LNCaP clone FGC (cell line): ENCODE data around the gene DLX3.

ENCODE experiments used
- DNase-seq: peaks from one replicate; pipeline ENCODE4 v3.0.0-alpha.2; 2011; ENCODE audit warnings: low read depth
- H3K4me3 ChIP-seq: 2 replicates; pipeline ENCODE4 v1.5.1; 2011; ENCODE audit warnings: mild to moderate bottlenecking, low read depth, low read length, control low read depth
- TF ChIP-seq, protein P1 (sequence below): IDR thresholded peaks from 2 replicates; pipeline ENCODE4 v1.5.1; 2012; ENCODE audit warnings: mild to moderate bottlenecking; ENCODE audit not compliant: control insufficient read depth, insufficient read depth; ENCODE audit errors: extremely low read depth

Gene DLX3

DNA sequence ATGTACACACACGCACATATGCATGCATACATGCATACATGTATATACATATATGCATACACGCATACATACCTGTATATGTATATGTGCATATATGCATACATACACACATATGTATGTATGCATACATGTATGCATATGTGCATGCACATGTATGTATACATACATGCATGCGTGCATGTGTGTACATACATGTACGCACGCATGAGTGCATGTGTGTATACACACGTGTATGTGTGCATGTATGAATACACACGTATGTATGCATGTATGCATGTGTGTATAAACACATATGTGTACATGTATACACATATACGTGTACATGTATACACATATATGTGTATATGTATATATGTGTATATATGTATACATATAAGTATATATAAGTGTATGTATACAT, 28.5 kb upstream of the DLX3 start:
- TF ChIP-seq, protein P1, sequence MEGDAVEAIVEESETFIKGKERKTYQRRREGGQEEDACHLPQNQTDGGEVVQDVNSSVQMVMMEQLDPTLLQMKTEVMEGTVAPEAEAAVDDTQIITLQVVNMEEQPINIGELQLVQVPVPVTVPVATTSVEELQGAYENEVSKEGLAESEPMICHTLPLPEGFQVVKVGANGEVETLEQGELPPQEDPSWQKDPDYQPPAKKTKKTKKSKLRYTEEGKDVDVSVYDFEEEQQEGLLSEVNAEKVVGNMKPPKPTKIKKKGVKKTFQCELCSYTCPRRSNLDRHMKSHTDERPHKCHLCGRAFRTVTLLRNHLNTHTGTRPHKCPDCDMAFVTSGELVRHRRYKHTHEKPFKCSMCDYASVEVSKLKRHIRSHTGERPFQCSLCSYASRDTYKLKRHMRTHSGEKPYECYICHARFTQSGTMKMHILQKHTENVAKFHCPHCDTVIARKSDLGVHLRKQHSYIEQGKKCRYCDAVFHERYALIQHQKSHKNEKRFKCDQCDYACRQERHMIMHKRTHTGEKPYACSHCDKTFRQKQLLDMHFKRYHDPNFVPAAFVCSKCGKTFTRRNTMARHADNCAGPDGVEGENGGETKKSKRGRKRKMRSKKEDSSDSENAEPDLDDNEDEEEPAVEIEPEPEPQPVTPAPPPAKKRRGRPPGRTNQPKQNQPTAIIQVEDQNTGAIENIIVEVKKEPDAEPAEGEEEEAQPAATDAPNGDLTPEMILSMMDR = no peak
- no peak for DNase-seq
- no peak overlapping the region for H3K4me3 ChIP-seq

DNA sequence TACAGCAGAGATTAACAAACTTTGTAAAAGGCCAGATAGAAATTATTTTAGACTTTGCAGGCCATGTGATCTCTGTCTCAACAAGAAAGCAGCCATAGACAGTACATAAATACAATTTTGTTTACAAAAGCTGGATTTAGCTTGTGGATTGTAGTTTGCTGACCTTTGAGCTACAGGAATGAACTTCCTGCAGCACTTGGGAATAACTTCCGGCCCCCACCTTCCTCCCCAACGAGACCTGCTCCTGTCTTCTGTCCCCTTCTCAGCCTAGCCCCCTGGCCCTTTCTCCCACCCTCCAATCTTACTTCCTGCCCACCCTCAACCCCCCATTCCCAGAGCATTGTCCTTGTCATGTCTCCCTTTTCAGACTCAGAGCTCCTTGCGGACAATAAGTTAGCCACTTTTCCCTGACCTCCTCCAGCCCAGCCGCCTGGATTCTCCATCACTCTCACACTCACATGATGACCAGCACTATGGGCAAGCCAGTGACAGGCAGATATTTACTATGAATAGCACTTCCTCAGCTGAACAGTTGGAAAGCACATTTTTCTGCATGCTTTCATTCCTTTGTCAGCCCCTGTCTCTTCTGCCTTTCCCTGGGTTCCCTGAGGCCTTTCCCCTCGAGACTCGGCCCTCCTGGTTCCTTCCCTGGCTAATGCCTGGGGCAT, 27.6 kb upstream of the DLX3 start:
- no peak overlapping the region for H3K4me3 ChIP-seq
- no peak for DNase-seq
- TF ChIP-seq, protein P1 = no peak

DNA sequence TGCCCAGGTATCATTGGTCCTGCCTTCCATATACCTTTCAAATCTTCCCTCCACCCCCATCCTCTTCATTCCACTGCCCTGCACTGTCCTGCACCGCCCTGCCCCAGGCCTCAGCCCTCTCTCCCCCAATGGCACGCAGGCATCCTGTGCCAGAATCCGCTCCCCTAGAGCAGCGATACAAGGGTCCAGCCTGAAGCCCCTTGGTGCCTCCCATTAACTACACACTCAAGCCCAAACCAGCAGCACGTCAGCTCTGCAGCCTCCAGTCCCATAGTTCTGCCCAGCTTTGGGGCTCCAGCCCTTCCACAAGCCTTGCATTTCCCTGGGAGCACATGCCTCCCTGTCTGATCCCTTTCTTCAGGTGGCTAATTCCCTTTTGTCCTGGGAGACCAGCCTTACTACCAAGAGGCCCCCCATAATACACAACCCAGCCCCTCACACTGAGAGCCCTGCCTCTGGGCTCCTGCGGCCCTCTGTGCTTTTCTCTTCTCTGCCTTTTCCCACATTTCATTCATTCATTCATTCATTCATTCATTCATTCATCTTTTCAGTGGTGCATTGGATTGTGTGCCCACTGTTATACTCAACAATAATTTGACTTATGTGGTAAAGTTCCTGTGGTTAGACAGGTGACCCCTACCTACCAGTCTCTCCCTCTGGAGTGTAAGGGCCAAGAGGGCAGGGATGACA, 26.8 kb upstream of the DLX3 start:
- DNase-seq = no peak
- H3K4me3 ChIP-seq = no peak overlapping the region
- TF ChIP-seq, protein P1 = no peak

DNA sequence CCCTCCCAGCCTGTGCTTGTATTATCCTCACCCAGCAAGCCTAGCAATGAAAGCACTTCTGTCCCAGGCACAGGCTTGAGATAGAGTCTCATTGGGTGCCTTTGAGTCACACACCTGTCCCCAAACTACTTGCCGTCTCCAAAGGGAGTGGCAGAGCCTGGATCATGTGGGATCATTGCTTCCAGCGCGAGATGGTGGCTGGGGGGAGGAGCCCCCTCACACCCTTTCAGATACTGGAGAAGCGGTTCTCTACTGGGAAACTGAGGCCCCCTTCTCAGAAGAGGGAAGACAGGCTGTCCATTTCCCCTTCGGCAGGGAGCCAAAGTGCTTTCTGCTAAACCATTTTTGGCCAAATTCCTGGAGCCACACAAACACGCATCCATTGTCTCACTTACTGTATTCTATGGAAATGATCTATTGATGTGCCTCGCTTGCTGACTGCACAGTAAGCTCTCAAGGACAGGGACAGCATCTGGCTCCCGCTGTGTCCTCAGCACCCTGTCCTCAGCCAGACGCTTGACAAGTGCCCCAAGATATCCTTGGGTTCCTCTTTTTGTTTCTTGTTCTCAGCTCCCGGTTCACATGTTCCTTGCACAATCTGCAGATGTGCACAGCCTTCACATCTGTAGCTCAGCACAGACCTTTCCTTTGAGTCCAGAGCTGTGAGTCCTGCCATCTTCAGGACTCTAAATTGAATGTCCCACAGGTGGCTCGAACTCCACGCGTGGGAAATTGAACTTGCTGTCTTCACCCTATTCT, 26.0 kb upstream of the DLX3 start:
- TF ChIP-seq, protein P1 = no peak
- DNase-seq = no peak
- no peak overlapping the region for H3K4me3 ChIP-seq

DNA sequence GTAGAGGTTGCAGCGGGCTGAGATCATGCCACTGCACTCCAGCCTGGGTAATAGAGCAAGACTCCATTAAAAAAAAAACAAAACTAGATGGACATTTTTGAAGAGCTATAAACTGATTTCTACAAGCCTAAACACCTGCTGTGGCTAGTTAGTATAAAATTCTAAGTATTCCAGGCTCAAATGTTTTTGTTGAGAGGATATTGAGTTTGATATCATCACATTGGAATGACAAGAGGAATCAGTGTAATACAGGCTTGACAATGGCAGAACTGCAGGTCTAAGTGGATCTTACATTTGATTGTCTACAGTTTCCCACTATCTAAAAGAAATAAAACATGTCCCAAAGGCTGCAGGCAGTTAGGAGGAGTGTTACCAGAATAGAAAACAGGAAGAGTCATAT, 23.9 kb upstream of the DLX3 start:
- TF ChIP-seq, protein P1 = no peak
- no peak for DNase-seq
- no peak overlapping the region for H3K4me3 ChIP-seq

DNA sequence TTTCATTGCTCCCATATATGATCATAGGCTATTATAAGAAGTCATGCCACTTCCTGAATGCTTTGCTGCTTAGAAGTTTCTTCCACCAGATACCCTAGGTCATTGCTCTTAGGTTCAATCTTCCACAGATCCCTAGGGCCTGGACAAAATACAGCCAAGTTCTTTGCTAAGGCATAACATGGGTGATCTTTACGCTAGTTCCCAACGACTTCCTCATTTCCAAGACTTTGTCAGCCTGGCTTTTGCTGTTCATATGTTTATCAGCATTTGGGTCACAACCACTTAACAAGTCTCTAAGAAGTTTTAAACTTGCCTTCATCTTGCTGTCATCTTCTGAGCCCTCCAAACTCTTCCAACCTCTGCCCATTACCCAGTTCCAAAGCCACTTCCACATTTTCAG, 20.1 kb upstream of the DLX3 start:
- TF ChIP-seq, protein P1 = no peak
- DNase-seq = no peak

More for the DNA sequence above, 20.1 kb upstream of the DLX3 start:
- no peak overlapping the region for H3K4me3 ChIP-seq
